GM13976 (cell line): ENCODE measurements around the gene PRSS53.

Source experiments
- DNase-seq: peaks from one replicate; pipeline ENCODE4 v3.0.0; 2012; ENCODE audit warnings: low spot score
- in situ Hi-C: fragments of 300-500 bp; cut with MboI; formaldehyde crosslinking; loops from one replicate; pipeline ENCODE4 v1.12.0; 2022; ENCODE audit warnings: low sequenced_read_pairs, mixed read lengths, inconsistent platforms; ENCODE audit not compliant: unreplicated experiment
- TF ChIP-seq, protein P1 (sequence below): IDR thresholded peaks from 2 replicates; pipeline ENCODE4 v1.5.1; 2012; ENCODE audit warnings: borderline replicate concordance, mild to moderate bottlenecking; ENCODE audit not compliant: insufficient read depth; ENCODE audit errors: extremely low read depth, missing control alignments, control extremely low read depth

Gene PRSS53

GRCh38 chr16:31110106-31111034 is 21.6 kb upstream of the PRSS53 start:
- TF ChIP-seq, protein P1, sequence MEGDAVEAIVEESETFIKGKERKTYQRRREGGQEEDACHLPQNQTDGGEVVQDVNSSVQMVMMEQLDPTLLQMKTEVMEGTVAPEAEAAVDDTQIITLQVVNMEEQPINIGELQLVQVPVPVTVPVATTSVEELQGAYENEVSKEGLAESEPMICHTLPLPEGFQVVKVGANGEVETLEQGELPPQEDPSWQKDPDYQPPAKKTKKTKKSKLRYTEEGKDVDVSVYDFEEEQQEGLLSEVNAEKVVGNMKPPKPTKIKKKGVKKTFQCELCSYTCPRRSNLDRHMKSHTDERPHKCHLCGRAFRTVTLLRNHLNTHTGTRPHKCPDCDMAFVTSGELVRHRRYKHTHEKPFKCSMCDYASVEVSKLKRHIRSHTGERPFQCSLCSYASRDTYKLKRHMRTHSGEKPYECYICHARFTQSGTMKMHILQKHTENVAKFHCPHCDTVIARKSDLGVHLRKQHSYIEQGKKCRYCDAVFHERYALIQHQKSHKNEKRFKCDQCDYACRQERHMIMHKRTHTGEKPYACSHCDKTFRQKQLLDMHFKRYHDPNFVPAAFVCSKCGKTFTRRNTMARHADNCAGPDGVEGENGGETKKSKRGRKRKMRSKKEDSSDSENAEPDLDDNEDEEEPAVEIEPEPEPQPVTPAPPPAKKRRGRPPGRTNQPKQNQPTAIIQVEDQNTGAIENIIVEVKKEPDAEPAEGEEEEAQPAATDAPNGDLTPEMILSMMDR = no peak
- no peak for DNase-seq
- in situ Hi-C loops = no loop called here

- in situ Hi-C loops = no loop called here
- TF ChIP-seq, protein P1 = no peak
- DNase-seq = no peak
Measured at GRCh38 chr16:31109622-31110021, 20.9 kb upstream of the PRSS53 start.

GRCh38 chr16:31108794-31109558 is 20.2 kb upstream of the PRSS53 start:
- in situ Hi-C loops = no loop called here
- peak; percentile 30 for DNase-seq
- TF ChIP-seq, protein P1 = no peak

DNA sequence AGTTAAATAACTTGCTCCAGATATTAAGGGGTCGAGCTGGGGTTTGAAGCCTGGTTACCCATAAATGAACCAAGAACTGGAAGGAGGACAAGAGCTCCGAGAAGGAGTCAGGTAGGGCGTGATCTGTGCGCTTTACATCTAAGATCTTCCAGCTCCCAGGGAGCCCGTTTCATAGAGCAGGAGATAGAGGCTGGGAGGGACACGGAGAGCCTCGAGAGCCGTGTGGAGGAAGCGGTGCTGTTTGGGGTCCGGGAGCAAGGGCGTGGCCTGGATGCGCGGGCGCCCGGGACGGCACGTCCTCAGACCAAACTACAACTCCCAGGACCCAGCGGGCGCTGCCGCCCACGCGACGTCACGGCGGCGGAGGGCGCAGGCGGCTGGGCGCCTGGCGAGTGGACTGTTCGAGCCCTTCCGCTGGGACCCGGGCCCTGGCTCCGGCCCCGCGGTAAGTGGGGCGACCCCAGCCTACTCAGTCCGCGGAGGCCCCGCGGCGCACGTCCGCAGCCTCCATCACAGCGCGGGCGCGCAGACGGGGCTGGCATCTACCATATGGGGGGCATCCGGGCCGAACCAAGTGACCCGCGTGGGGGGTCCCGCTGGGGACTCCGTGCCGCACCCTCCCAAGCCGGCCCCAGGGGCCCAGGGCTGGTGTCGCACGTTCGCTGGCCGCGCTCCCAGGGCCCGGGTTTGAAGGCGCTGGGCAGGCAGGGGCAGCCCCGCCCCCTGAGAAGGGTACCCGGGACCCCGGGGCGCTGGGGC is 19.5 kb upstream of the PRSS53 start, which contains the start of gene BCKDK:
Gene BCKDK, plus strand, starts transcription at position 352 of the 759 bp plus-strand sequence. CDS start 838 bp downstream, outside the sequence.
- in situ Hi-C loops = no loop called here
- DNase-seq = peak; percentile 94
- TF ChIP-seq, protein P1 = no peak

DNA sequence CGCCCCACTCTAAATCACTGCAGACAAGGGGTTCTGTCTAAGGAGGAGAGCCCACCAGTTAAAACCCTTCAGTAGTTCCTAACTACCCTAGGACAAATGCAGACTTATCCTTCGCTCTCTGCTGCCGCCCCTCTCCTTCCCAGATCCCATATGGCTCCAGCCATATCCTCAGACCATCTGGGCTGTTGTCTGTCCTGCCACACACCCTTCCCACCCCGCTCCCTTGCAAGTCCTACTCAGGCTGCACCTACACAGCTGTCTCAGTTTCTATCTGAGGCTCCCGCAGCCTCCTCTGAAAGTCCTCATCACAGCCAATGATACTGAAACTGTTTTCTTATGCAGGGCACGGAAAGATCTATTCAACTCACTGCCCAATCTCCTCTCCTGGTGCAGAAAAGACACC is 18.7 kb upstream of the PRSS53 start:
- peak; percentile 78 for DNase-seq
- in situ Hi-C loops = no loop called here
- TF ChIP-seq, protein P1 = no peak
